NCI-H2227 treated with DMSO at 0.1 percent for 48 hours (cell line): ENCODE measurements around the gene SEL1L3.
"Not testable (repeated sequence)": the region's sequence is repeated elsewhere in the genome, so short reads cannot be mapped to it uniquely, and the experiment has no call there.

Source experiments
- DNase-seq: peaks from one replicate; lab custom pipeline; 2025; lab: John Stamatoyannopoulos, UW

SEL1L3 gene

DNA sequence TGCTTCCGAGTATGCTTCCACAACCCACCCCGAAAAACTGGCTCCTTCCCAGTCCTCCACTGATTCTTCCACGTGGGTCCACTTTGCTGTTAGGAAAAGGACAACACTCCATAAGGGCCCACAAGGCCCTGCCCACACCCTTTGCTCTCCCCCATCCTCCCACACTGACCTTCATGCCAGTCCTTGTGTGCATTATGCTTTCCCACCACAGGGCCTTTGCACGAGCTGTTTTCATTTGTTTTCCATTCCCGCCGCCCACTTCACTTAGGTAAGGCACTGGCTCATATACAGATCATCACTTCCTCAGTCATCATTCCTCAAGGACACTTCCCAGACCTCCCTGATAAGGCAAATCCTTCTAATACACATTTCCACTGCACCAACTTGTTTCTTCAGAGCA is 16.8 kb upstream of the SEL1L3 start:
- DNase-seq = no peak

- no peak for DNase-seq
Observed at GRCh38 chr4:25879091-25879584, 16.4 kb upstream of the SEL1L3 start.

DNA sequence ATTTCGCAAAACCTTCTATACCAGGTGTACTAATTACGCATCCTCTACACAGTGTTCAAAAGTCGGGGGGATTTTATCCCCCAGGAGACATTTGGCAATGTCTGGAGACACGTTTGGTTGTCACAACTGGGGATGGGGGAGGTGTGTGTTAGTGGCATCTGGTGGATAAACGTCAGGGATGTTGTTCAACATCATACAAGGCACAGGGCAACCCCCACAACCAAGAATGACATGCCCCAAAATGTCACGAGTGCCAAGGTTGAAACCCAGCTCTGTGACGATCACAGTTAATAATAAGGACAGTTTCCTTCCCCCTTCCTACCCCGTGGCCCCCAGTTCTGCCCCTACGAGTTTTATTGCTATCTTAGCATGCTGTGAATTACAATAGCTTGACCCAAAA is 15.9 kb upstream of the SEL1L3 start:
- no peak for DNase-seq

- DNase-seq = no peak
Observed at GRCh38 chr4:25875281-25875745, 12.5 kb upstream of the SEL1L3 start.

DNA sequence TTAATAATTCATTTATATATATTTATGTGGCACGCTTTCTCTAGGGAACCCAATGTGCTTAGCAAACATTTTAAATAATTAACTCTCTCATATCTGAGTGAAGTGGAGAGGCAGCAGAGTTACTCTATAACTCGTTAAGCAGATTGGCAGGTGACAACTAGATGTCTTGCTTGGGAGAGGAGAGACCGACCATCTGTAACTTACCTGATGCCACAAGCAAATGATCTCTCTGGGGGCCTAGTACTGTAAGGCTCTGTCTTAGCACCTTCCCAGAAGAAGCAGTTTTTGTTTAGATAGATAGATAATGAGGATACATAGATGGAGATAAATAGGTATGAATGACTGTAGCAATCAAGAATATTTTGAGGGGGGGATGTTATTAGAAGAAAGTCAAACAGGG is 11.9 kb upstream of the SEL1L3 start:
- no peak for DNase-seq

- DNase-seq = no peak
Observed at GRCh38 chr4:25873632-25874129, 10.9 kb upstream of the SEL1L3 start.

GRCh38 chr4:25872851-25873631 is 10.3 kb upstream of the SEL1L3 start:
- DNase-seq = no peak

DNA sequence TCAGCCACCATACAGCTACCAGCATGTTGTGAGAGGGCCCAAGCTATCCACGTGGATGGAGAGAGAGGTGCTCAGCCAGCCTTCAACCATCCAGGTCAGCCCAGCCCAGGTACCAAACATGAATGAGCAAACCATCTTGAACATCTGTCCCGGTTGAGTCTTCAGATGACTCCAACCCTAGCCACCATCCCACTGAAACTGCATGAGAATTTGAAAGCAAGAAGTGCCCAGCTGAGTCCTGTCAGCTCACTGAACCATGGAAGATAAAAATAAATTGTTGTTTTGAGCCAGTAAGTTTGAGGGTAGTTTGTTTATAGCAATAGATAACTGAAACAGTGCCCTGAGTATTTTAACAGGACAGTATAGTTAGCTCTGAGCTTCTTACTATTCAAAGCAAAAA is 7.3 kb upstream of the SEL1L3 start:
- no peak for DNase-seq

- no peak for DNase-seq
Observed at GRCh38 chr4:25867781-25868294, 5.0 kb upstream of the SEL1L3 start.

DNA sequence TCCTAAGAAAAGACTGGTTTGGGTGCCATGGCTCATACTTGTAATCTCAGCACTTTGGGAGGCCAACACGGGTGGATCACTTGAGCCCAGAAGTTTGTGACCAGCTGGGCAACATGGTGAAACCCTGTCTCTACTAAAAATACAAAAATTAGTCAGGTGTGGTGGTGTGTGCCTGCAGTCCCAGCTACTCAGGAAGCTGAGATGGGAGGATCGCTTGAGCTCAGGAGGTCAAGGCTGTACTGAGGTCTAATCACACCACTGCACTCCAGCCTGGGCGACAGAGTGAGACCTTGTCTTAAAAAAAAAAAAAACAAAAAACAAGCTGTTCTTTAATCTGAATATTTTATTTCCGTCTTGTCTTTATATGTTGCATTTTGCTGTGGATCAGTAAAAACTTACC is 3.6 kb upstream of the SEL1L3 start:
- DNase-seq = not testable (repeated sequence)

DNA sequence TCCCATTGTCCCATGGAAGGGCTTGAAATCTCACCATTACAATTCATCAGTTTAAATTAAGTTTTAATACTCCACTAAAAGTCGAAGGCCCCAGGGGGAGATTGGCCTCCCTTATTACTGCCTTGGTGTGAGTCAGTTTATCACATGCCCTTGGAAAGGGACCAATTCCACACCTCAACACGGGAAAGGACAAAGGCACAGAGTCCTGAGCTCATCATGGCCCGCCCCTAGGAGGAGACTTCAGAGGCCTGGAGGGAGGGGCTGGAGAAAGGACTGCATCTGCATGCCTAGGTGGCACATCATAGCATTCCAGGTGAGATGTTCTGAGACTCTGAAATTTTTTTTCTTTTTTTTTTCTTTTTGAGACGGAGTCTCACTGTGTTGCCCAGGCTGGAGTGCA is 2.8 kb upstream of the SEL1L3 start:
- no peak for DNase-seq

DNA sequence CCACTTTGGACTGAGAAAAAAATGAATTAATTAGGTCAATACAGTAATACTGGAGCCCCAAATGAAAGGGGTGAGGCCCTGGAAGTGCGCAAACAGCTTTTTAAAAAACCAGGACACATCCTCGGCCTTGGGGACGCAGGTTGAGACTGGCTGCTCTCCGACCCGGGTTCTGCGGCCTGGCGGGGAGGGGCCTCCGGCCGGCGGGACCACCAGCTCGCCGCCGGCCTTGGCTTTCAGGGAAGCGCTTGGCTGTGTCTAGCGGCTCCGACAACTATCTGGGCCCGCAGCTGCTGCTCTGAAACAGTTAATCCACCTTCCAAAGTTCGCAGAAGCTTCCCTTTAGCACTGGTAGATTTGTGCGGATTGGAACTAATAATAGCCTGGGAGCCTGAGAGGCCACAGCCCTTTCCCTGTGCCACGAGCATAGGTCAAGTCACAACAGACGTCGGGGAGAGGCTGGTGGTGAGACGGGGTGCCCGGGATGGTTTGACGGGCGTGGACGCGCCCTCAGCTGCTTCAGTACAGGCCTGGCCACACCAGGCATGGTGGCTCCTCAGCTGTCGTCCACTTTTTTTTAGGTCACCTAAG is 1.1 kb upstream of the SEL1L3 start:
- no peak for DNase-seq

DNA sequence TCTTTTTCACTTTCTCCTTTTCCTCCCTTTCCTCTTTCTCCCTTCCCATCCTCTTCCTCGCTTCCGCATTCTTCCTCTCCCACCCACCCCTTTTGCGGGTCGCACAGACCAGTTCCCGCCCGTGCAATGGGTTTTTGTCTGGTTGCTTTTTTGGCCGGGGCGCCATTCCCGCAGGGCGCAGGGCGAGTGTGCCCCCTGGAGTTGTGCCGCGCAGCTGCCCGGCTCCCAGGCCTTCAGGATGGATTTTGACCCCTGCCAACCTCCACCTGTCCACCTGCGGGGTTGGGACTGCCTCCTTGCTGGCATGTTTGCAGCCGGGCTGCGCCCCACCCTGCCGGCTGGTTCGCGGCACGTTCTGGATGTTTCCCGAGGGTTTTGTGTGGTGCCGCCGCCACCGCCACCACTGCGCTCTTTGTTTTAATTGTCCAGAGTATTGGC is 578 bp upstream of the SEL1L3 start:
- DNase-seq = no peak

DNA sequence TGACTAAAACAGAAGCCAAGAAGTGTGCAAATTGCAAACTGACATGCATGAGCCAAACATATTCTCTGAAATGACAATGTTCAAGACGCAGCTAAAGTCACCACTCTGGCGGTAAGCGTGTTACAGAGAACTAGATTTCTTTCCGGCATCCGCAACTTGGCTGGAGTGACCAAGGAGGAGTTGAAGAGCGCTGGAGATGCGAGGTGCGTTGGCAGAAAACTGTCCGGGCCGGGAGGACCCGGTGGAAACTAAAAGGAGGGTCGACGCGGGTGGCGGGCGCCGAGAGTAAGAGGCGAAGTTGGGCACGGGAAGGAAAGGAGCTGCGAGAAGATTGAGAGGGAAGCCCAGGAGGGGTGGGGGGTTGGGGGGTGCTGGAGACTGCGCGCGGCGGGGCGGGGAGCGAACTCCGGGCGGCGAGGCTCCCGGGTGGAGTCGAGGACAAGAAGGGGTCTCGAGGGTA is 807 bp downstream of the SEL1L3 start:
- no peak for DNase-seq

GRCh38 chr4:25861280-25861950 is 1.4 kb downstream of the SEL1L3 start:
- DNase-seq = no peak

DNA sequence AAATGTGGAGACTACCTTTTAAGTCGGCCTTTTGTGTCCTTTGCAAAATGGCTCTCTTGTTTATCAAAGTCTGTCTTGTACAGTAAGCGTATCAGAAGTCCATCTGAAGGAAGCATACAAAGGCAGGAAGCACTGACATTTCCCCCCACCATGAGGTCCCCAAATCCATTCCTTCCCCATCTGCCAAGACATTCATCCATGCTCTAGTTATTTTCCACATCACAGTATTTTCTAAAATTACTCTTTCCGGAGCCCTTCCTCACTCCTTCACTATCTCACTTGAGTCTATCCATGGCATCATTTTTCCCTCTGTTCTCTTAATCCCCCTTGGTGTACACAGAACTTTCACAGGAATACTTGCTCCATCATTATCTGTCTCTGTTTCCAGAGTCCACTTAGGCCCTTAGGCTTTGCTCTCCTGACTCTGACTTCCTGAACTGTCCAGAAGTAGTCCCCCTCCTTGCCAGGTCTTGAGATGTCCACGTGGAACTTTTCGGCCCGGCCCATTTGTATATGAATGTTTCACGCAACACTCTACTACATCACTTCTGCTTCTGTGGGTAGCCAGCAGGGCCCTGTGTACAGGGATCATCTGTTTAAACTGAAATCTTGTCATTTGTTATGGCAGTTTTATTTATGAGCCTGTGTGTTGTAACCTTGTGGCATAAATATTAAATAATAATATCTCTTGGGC is 2.1 kb downstream of the SEL1L3 start:
- DNase-seq = no peak

DNA sequence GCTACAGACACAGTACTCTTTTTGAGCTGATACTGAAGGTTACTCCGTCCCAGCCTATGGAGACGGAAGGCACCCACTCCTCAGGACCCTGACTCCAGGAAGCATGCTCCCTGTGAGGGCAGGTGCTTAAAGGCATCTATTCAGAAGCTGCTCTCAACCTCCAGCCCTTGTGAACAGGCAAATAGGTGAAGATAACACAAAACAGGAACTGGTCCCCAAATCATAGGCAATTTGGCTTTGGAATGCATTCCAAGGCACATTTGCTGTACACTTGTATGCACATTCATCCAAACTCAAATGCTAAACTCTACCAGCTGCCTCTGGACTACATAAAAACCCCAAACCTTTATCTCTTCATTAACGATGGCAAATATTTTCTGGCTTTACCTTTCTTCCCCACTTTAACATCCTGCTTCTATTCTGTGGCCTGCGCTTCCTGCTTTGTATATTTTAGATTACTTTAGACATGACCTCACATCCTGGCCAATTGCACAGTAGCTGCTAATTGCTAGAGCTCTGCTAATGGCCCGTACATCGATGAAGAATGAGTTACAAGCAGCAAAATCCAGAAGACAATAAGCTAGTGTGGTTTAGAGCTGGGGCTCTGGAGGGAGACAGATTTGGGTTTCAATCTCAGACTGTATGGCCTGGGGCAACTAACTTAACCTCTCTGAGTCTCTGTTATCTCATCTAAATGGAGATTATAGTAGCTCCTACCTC is 3.2 kb downstream of the SEL1L3 start:
- no peak for DNase-seq

DNA sequence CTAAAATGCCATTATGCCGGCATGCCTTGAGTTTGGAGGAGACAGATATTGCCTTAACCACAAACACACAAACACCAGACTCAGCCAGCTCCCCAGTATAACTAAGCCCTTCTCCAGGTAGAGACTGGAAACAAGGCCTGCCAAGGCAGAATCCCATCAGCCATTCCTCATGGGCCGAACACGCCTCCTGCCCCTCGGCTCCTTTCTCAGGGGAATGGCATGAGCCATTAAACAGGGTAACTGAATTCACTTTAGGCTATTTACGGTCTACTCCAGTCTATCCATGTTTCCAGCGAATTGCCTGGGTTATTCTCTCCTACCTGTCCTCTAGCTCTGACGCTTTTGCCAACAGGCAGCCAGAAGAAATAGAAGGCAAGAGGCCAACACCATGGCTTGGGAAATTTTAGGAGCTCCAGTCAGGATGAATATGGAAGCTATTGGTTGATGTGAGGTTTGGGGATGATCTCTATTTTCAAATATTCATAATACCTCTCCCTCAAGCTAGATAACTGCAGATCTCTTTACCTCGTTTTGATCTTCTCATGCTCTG is 4.9 kb downstream of the SEL1L3 start:
- DNase-seq = no peak

GRCh38 chr4:25857403-25857802 is 5.4 kb downstream of the SEL1L3 start:
- no peak for DNase-seq

- DNase-seq = no peak
Observed at GRCh38 chr4:25856756-25857155, 6.0 kb downstream of the SEL1L3 start.

DNA sequence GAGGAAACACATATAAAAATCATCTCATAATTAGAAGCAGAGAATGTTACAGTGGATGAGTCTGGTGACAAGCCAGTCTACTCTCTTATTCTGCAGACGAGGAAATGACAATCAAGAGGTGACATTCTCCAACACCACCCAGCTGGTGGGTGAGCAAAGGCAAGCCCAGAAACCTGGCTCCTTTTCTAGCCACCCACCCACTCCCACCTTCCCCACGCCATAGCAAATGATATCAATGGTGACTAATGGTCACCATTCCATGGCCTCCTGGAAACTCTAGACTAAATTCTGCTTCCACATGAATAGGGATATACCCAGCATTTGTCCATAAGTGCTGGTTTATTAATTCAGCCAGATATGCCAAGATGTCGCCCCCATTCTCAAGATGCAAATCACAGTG is 10.7 kb downstream of the SEL1L3 start:
- DNase-seq = no peak
